ENCODE data around the gene ZBTB42.
A peak's percentile ranks its signal among the peaks of the same experiment; 100 is the strongest.

ZBTB42 gene

GRCh38 chr14:104768437-104769323 is 32.2 kb upstream of the ZBTB42 start:
- peak; percentile 84 to 99 (median 96) for DNase-seq
- intact Hi-C loops (cut with DNase I): loop anchor here (1.0 kb wide), 1 partner anchor 58 kb away; no protein-coding TSS in a partner anchor

- intact Hi-C loops (cut with DNase I): no loop called here
- DNase-seq: peak in 1 of 10 donors; percentile 68
These were observed 31.4 kb upstream of the ZBTB42 start for GRCh38 chr14:104769324-104770071.

GRCh38 chr14:104770072-104770579 is 30.8 kb upstream of the ZBTB42 start:
- intact Hi-C loops (cut with DNase I): no loop called here
- DNase-seq: peak in 2 of 10 donors; percentile 78 to 83

- DNase-seq: peak in 2 of 10 donors; percentile 26 to 70
- intact Hi-C loops (cut with DNase I): no loop called here
These were observed 30.0 kb upstream of the ZBTB42 start for GRCh38 chr14:104770851-104771272.

- intact Hi-C loops (cut with DNase I): no loop called here
- peak in 2 of 10 donors; percentile 51 to 65 for DNase-seq
These were observed 29.5 kb upstream of the ZBTB42 start for GRCh38 chr14:104771374-104771773.

GRCh38 chr14:104771918-104772706 is 28.8 kb upstream of the ZBTB42 start:
- DNase-seq: no peak
- intact Hi-C loops (cut with DNase I): no loop called here

GRCh38 chr14:104772707-104773504 is 28.0 kb upstream of the ZBTB42 start:
- intact Hi-C loops (cut with DNase I): no loop called here
- no peak for DNase-seq

GRCh38 chr14:104773505-104774452 is 27.1 kb upstream of the ZBTB42 start:
- no peak for DNase-seq
- intact Hi-C loops (cut with DNase I): no loop called here

- intact Hi-C loops (cut with DNase I): no loop called here
- peak in 1 of 10 donors; percentile 71 for DNase-seq
These were observed 26.3 kb upstream of the ZBTB42 start for GRCh38 chr14:104774453-104775072.

GRCh38 chr14:104775073-104775489 is 25.8 kb upstream of the ZBTB42 start:
- DNase-seq: peak in 1 of 10 donors; percentile 57
- intact Hi-C loops (cut with DNase I): no loop called here

- intact Hi-C loops (cut with DNase I): no loop called here
- DNase-seq: no peak
These were observed 24.4 kb upstream of the ZBTB42 start for GRCh38 chr14:104776481-104776880.

GRCh38 chr14:104776961-104777807 is 23.7 kb upstream of the ZBTB42 start:
- DNase-seq: no peak
- intact Hi-C loops (cut with DNase I): no loop called here

GRCh38 chr14:104777808-104778249 is 23.1 kb upstream of the ZBTB42 start:
- intact Hi-C loops (cut with DNase I): no loop called here
- no peak for DNase-seq

- no peak for DNase-seq
- intact Hi-C loops (cut with DNase I): no loop called here
These were observed 22.1 kb upstream of the ZBTB42 start for GRCh38 chr14:104778694-104779331.

- no peak for DNase-seq
- intact Hi-C loops (cut with DNase I): no loop called here
These were observed 21.0 kb upstream of the ZBTB42 start for GRCh38 chr14:104779776-104780512.

GRCh38 chr14:104780513-104781030 is 20.3 kb upstream of the ZBTB42 start:
- intact Hi-C loops (cut with DNase I): no loop called here
- no peak for DNase-seq
